ENCODE measurements around the gene CELF4. TPM values are rescaled to one million over a fixed set of nuclear protein-coding genes. Genes with fewer than 3 reads are reported as not detected.

The CELF4 gene
- total and polyA plus RNA-seq, 2 donors (not counting 3 experiments of a cell fraction or from before 2014, with no cell fraction given), result not detected

GRCh38 chr18:37527395-37527794, 38.2 kb downstream of the CELF4 start:
- no peak overlapping the region for H3K4me2 ChIP-seq (ENCODE audit: insufficient read depth, low read length)
- no peak overlapping the region for H2AFZ ChIP-seq (ENCODE audit: low read depth, low read length)
- no peaks in the 10 kb centered on the region for H4K20me1 ChIP-seq (replicated peaks; ENCODE audit: control insufficient read depth, extremely low read depth, insufficient read depth, low read length)
- H3K27me3 ChIP-seq (ENCODE audit: control insufficient read depth in 2 of 2, insufficient read depth in 2 of 2, low read length in 2 of 2), result peaks cover 19 to 24% of the 10 kb centered on the region in 2 experiments
- no peaks in the 10 kb centered on the region for H3K9me3 ChIP-seq (replicated peaks; ENCODE audit: control insufficient read depth, insufficient read depth, low read length)
- no peaks in the 10 kb centered on the region for H3K36me3 ChIP-seq (ENCODE audit: control insufficient read depth in 2 of 2, extremely low read depth in 1 of 2, insufficient read depth in 2 of 2, low read length in 2 of 2)
- H3K4me3 ChIP-seq (replicated peaks in 1 of 3; ENCODE audit: insufficient read depth in 1 of 3, low read depth in 1 of 3, low read length in 3 of 3), result no peak overlapping the region
- no peaks in the 10 kb centered on the region for H3K4me1 ChIP-seq (ENCODE audit: control insufficient read depth, extremely low read depth, insufficient read depth, low read length)
- TF ChIP-seq MYC (IDR thresholded peaks at IDR 0.05; ENCODE audit: low read depth, low read length) (no peak), EZH2 (IDR thresholded peaks at IDR 0.05; ENCODE audit: borderline replicate concordance, low read depth, low read length, severe bottlenecking) (no peak), JUN (IDR thresholded peaks at IDR 0.05; ENCODE audit: borderline replicate concordance, insufficient read depth, insufficient read length, low read depth) (no peak)
- TF ChIP-seq, protein P1, sequence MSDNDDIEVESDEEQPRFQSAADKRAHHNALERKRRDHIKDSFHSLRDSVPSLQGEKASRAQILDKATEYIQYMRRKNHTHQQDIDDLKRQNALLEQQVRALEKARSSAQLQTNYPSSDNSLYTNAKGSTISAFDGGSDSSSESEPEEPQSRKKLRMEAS (IDR thresholded peaks at IDR 0.05; ENCODE audit: insufficient read depth, insufficient read length), result no peak
- dilution Hi-C loops (cut with MboI; ENCODE audit: extremely low pct_ligation_motif_present, low sequenced_read_pairs) (no loop called here), intact Hi-C loops (cut with micrococcal nuclease) (no loop called here)
- no peak overlapping the region for H3K9ac ChIP-seq (replicated peaks; ENCODE audit: extremely low read depth, insufficient read depth, low read length)
- H3K27ac ChIP-seq (ENCODE audit: insufficient read depth, low read depth, low read length), result no peak overlapping the region
- H3K79me2 ChIP-seq (ENCODE audit: control insufficient read depth, insufficient read depth, low read length), result no peaks in the 10 kb centered on the region
- no TSS peak for BruUV-seq (replicated peaks)
- ChIA-PET POLR2A (no interaction called here), CTCF (interaction anchor here (1.7 kb wide), 1 partner anchor 10 kb away, joined by 4 read pairs; no protein-coding TSS in a partner anchor)
- FAIRE-seq (no peak), DNase-seq (ENCODE audit: low read depth, low spot score) (no peak)
- H3K9me1 ChIP-seq (replicated peaks; ENCODE audit: control insufficient read depth, extremely low read depth, insufficient read depth, low read length), result no peaks in the 10 kb centered on the region

- Histone ChIP-seq H3K4me2 (ENCODE audit: insufficient read depth, low read length) (no peak overlapping the region), H4K20me1 (replicated peaks; ENCODE audit: control insufficient read depth, extremely low read depth, insufficient read depth, low read length) (no peaks in the 10 kb centered on the region), H3K27me3 (ENCODE audit: control insufficient read depth in 2 of 2, insufficient read depth in 2 of 2, low read length in 2 of 2) (peaks cover 19 to 24% of the 10 kb centered on the region in 2 experiments), H3K9me1 (replicated peaks; ENCODE audit: control insufficient read depth, extremely low read depth, insufficient read depth, low read length) (no peaks in the 10 kb centered on the region), H3K9me3 (replicated peaks; ENCODE audit: control insufficient read depth, insufficient read depth, low read length) (no peaks in the 10 kb centered on the region), H3K9ac (replicated peaks; ENCODE audit: extremely low read depth, insufficient read depth, low read length) (no peak overlapping the region), H3K36me3 (ENCODE audit: control insufficient read depth in 2 of 2, extremely low read depth in 1 of 2, insufficient read depth in 2 of 2, low read length in 2 of 2) (no peaks in the 10 kb centered on the region), H3K4me1 (ENCODE audit: control insufficient read depth, extremely low read depth, insufficient read depth, low read length) (no peaks in the 10 kb centered on the region), H3K27ac (ENCODE audit: insufficient read depth, low read depth, low read length) (no peak overlapping the region), H3K4me3 (replicated peaks in 1 of 3; ENCODE audit: insufficient read depth in 1 of 3, low read depth in 1 of 3, low read length in 3 of 3) (no peak overlapping the region), H2AFZ (ENCODE audit: low read depth, low read length) (no peak overlapping the region), H3K79me2 (ENCODE audit: control insufficient read depth, insufficient read depth, low read length) (no peaks in the 10 kb centered on the region)
- intact Hi-C loops (cut with micrococcal nuclease), result no loop called here
- TF ChIP-seq POLR2AphosphoS5 (IDR thresholded peaks at IDR 0.05; ENCODE audit: insufficient read depth, low read depth, low read length), result no peak
- no peak for TF ChIP-seq CTCF (IDR thresholded peaks at IDR 0.05; ENCODE audit: extremely low read depth in 1 of 2, insufficient read depth in 1 of 2, low read depth in 1 of 2, low read length in 2 of 2)
- TF ChIP-seq, protein P1 (IDR thresholded peaks at IDR 0.05; ENCODE audit: insufficient read depth, insufficient read length), result no peak
- TF ChIP-seq POLR2A (IDR thresholded peaks at IDR 0.05; ENCODE audit: low read depth, low read length), result no peak
- TF ChIP-seq EZH2 (IDR thresholded peaks at IDR 0.05; ENCODE audit: borderline replicate concordance, low read depth, low read length, severe bottlenecking), result no peak
- no peak for TF ChIP-seq JUN (IDR thresholded peaks at IDR 0.05; ENCODE audit: borderline replicate concordance, insufficient read depth, insufficient read length, low read depth)
- TF ChIP-seq GATA2 (IDR thresholded peaks at IDR 0.05; ENCODE audit: insufficient read depth, insufficient read length, low read depth, low read length), result no peak
- TF ChIP-seq MYC (IDR thresholded peaks at IDR 0.05; ENCODE audit: low read depth, low read length), result no peak
- TF ChIP-seq FOS (IDR thresholded peaks at IDR 0.05; ENCODE audit: borderline replicate concordance, insufficient read depth, low read length), result no peak
- FAIRE-seq (no peak), DNase-seq (ENCODE audit: low read depth, low spot score) (no peak)
- no TSS peak for BruUV-seq (replicated peaks)
- CTCF ChIA-PET, result no interaction called here
- POLR2A ChIA-PET, result no interaction called here
- dilution Hi-C loops (cut with MboI; ENCODE audit: extremely low pct_ligation_motif_present, low sequenced_read_pairs), result no loop called here
These were observed 40.4 kb downstream of the CELF4 start for GRCh38 chr18:37525262-37525585.
